ENCODE results near the gene USP25.
"Not testable (repeated sequence)": the region's sequence is repeated elsewhere in the genome, so short reads cannot be mapped to it uniquely, and the experiment has no call there.

The USP25 gene

GRCh38 chr21:15713412-15713811 lies 16.4 kb upstream of the USP25 start:
- Mint-ChIP-seq H3K4me1 (ENCODE audit: low read depth) (no peaks in the 10 kb centered on the region), H3K36me3 (ENCODE audit: low read depth) (no peaks in the 10 kb centered on the region), H3K9me3 (no peaks in the 10 kb centered on the region), H3K27me3 (no peaks in the 10 kb centered on the region), H3K27ac (no peak overlapping the region), H3K4me3 (no peak overlapping the region)
- intact Hi-C loops (cut with micrococcal nuclease): no loop called here

- Mint-ChIP-seq H3K27ac (no peak overlapping the region), H3K4me3 (no peak overlapping the region), H3K27me3 (no peaks in the 10 kb centered on the region)
Measured at GRCh38 chr21:15718711-15719110, 11.1 kb upstream of the USP25 start.

GRCh38 chr21:15719976-15720375 lies 9.8 kb upstream of the USP25 start:
- intact Hi-C loops (cut with micrococcal nuclease): no loop called here
- no peaks in the 10 kb centered on the region for H3K9me3 Mint-ChIP-seq

More at GRCh38 chr21:15718711-15719110, 11.1 kb upstream of the USP25 start:
- intact Hi-C loops (cut with micrococcal nuclease): no loop called here
- H3K36me3 Mint-ChIP-seq (ENCODE audit: low read depth): no peaks in the 10 kb centered on the region
- peaks cover 6% of the 10 kb centered on the region for H3K4me1 Mint-ChIP-seq (ENCODE audit: low read depth)
- H3K9me3 Mint-ChIP-seq: no peaks in the 10 kb centered on the region

GRCh38 chr21:15722591-15723324 lies 7.0 kb upstream of the USP25 start:
- intact Hi-C loops (cut with micrococcal nuclease): no loop called here
- Mint-ChIP-seq H3K27ac (no peak overlapping the region), H3K27me3 (no peaks in the 10 kb centered on the region), H3K4me1 (ENCODE audit: low read depth) (peaks cover 6% of the 10 kb centered on the region), H3K4me3 (no peak overlapping the region), H3K9me3 (no peaks in the 10 kb centered on the region), H3K36me3 (ENCODE audit: low read depth) (no peaks in the 10 kb centered on the region)

More at GRCh38 chr21:15719976-15720375, 9.8 kb upstream of the USP25 start:
- Mint-ChIP-seq H3K36me3 (ENCODE audit: low read depth) (no peaks in the 10 kb centered on the region), H3K4me1 (ENCODE audit: low read depth) (peaks cover 6% of the 10 kb centered on the region), H3K27me3 (no peaks in the 10 kb centered on the region), H3K27ac (no peak overlapping the region), H3K4me3 (no peak overlapping the region)

- no peak overlapping the region for H3K4me3 Mint-ChIP-seq
- no peaks in the 10 kb centered on the region for H3K27me3 Mint-ChIP-seq
- no peak overlapping the region for H3K27ac Mint-ChIP-seq
- peaks cover 7% of the 10 kb centered on the region for H3K36me3 Mint-ChIP-seq (ENCODE audit: low read depth)
- intact Hi-C loops (cut with micrococcal nuclease): no loop called here
- H3K4me1 Mint-ChIP-seq (ENCODE audit: low read depth): no peaks in the 10 kb centered on the region
- H3K9me3 Mint-ChIP-seq: no peaks in the 10 kb centered on the region
Measured at GRCh38 chr21:15725949-15726348, 3.8 kb upstream of the USP25 start.

GRCh38 chr21:15728046-15728445 lies 1.7 kb upstream of the USP25 start:
- Mint-ChIP-seq H3K27ac (no peak overlapping the region), H3K4me3 (no peak overlapping the region), H3K36me3 (ENCODE audit: low read depth) (peaks cover 7% of the 10 kb centered on the region), H3K4me1 (ENCODE audit: low read depth) (no peaks in the 10 kb centered on the region), H3K27me3 (no peaks in the 10 kb centered on the region), H3K9me3 (no peaks in the 10 kb centered on the region)
- intact Hi-C loops (cut with micrococcal nuclease): no loop called here

- Mint-ChIP-seq H3K4me1 (ENCODE audit: low read depth) (peaks cover 6% of the 10 kb centered on the region), H3K36me3 (ENCODE audit: low read depth) (peaks cover 7% of the 10 kb centered on the region), H3K27ac (peak overlapping the region; percentile 87), H3K4me3 (peak overlapping the region; percentile 73), H3K27me3 (no peaks in the 10 kb centered on the region), H3K9me3 (no peaks in the 10 kb centered on the region)
- intact Hi-C loops (cut with micrococcal nuclease): no loop called here
Measured at GRCh38 chr21:15729346-15729673, 472 bp upstream of the USP25 start.

GRCh38 chr21:15730484-15731242 lies 881 bp downstream of the USP25 start:
- peaks cover 10% of the 10 kb centered on the region for H3K4me1 Mint-ChIP-seq (ENCODE audit: low read depth)
- peak overlapping the region; percentile 87 for H3K27ac Mint-ChIP-seq
- H3K9me3 Mint-ChIP-seq: no peaks in the 10 kb centered on the region
- H3K36me3 Mint-ChIP-seq (ENCODE audit: low read depth): peaks cover 7% of the 10 kb centered on the region
- H3K27me3 Mint-ChIP-seq: no peaks in the 10 kb centered on the region
- H3K4me3 Mint-ChIP-seq: peak overlapping the region; percentile 83
- intact Hi-C loops (cut with micrococcal nuclease): loop anchor here (2.0 to 10.0 kb wide), 2 partner anchors 44 to 1346 kb away; partner anchors contain the start of gene HSPA13

- Mint-ChIP-seq H3K4me1 (ENCODE audit: low read depth) (peaks cover 16% of the 10 kb centered on the region), H3K4me3 (peak overlapping the region; percentile 83), H3K27ac (peak overlapping the region; percentile 87), H3K36me3 (ENCODE audit: low read depth) (peaks cover 7% of the 10 kb centered on the region), H3K27me3 (no peaks in the 10 kb centered on the region), H3K9me3 (no peaks in the 10 kb centered on the region)
- intact Hi-C loops (cut with micrococcal nuclease): loop anchor here (2.0 to 10.0 kb wide), 2 partner anchors 44 to 1346 kb away; partner anchors contain the start of gene HSPA13
Measured at GRCh38 chr21:15731243-15731613, 1.4 kb downstream of the USP25 start.

- Mint-ChIP-seq H3K4me1 (ENCODE audit: low read depth) (peaks cover 27% of the 10 kb centered on the region), H3K9me3 (no peaks in the 10 kb centered on the region), H3K36me3 (ENCODE audit: low read depth) (peaks cover 7% of the 10 kb centered on the region), H3K27me3 (no peaks in the 10 kb centered on the region), H3K27ac (peak overlapping the region; percentile 22), H3K4me3 (peak overlapping the region; percentile 83)
- intact Hi-C loops (cut with micrococcal nuclease): loop anchor here (10.0 kb wide), 1 partner anchor 1348 kb away; the partner anchor contains the start of gene HSPA13
Measured at GRCh38 chr21:15732290-15732995, 2.7 kb downstream of the USP25 start.

- intact Hi-C loops (cut with micrococcal nuclease): loop anchor here (10.0 kb wide), 1 partner anchor 1348 kb away; the partner anchor contains the start of gene HSPA13
- H3K27ac Mint-ChIP-seq: no peak overlapping the region
Measured at GRCh38 chr21:15732996-15733329, 3.2 kb downstream of the USP25 start.

GRCh38 chr21:15735409-15735808 lies 5.6 kb downstream of the USP25 start:
- Mint-ChIP-seq H3K36me3 (ENCODE audit: low read depth) (peaks cover 5% of the 10 kb centered on the region), H3K4me3 (no peak overlapping the region), H3K9me3 (no peaks in the 10 kb centered on the region), H3K27me3 (no peaks in the 10 kb centered on the region), H3K4me1 (ENCODE audit: low read depth) (peaks cover 56% of the 10 kb centered on the region), H3K27ac (peak overlapping the region; percentile 68)
- intact Hi-C loops (cut with micrococcal nuclease): loop anchor here (10.0 kb wide), 1 partner anchor 1351 kb away; the partner anchor contains the start of gene HSPA13

More at GRCh38 chr21:15732996-15733329, 3.2 kb downstream of the USP25 start:
- Mint-ChIP-seq H3K4me1 (ENCODE audit: low read depth) (peaks cover 32% of the 10 kb centered on the region), H3K36me3 (ENCODE audit: low read depth) (peaks cover 7% of the 10 kb centered on the region), H3K27me3 (no peaks in the 10 kb centered on the region), H3K9me3 (no peaks in the 10 kb centered on the region), H3K4me3 (peak overlapping the region; percentile 40)

GRCh38 chr21:15735931-15736330 lies 6.1 kb downstream of the USP25 start:
- peak overlapping the region; percentile 68 for H3K27ac Mint-ChIP-seq
- H3K4me3 Mint-ChIP-seq: peak overlapping the region; percentile 62
- peaks cover 61% of the 10 kb centered on the region for H3K4me1 Mint-ChIP-seq (ENCODE audit: low read depth)
- intact Hi-C loops (cut with micrococcal nuclease): loop anchor here (10.0 kb wide), 1 partner anchor 1351 kb away; the partner anchor contains the start of gene HSPA13
- H3K36me3 Mint-ChIP-seq (ENCODE audit: low read depth); H3K9me3 Mint-ChIP-seq; H3K27me3 Mint-ChIP-seq: not testable (repeated sequence)

- not testable (repeated sequence) for H3K9me3 Mint-ChIP-seq, H3K27me3 Mint-ChIP-seq
- Mint-ChIP-seq H3K36me3 (ENCODE audit: low read depth) (peaks cover 13% of the 10 kb centered on the region), H3K4me3 (peak overlapping the region; percentile 13), H3K27ac (peak overlapping the region; percentile 71), H3K4me1 (ENCODE audit: low read depth) (peaks cover 83% of the 10 kb centered on the region)
- intact Hi-C loops (cut with micrococcal nuclease): loop anchor here (10.0 kb wide), 1 partner anchor 1354 kb away; the partner anchor contains the start of gene HSPA13
Measured at GRCh38 chr21:15738779-15739178, 9.0 kb downstream of the USP25 start.

All from dendritic cell treated with granulocyte-macrophage colony-stimulating factor and Interleukin-4, amounts not matched to agents 40 ng/mL and 50 ng/mL, for 4 days (primary cell).